T-helper 1 cell treated with Interleukin-12 subunit alpha and Interleukin-12 subunit beta and Interleukin-4 antibody, amounts not matched to agents 30 ng/mL and 1 ng/mL, for 36 hours (primary cell): Measurements from ENCODE around the gene EZR. TPM values are rescaled to one million over a fixed set of nuclear protein-coding genes. Genes with fewer than 3 reads are reported as not detected.

ENCODE experiments used
- intact Hi-C: fragments of 100-400 bp; cut with micrococcal nuclease; formaldehyde crosslinking; loops from one replicate; pipeline ENCODE4 v1.15.1; 2024
- total RNA-seq: library from RNA; stranded (reverse); gene quantifications from 2 replicates; pipeline ENCODE4 v1.2.3, GENCODE V29; 2022

The EZR gene
- total RNA-seq, 1 donor from 2014 or later: 236 TPM

DNA sequence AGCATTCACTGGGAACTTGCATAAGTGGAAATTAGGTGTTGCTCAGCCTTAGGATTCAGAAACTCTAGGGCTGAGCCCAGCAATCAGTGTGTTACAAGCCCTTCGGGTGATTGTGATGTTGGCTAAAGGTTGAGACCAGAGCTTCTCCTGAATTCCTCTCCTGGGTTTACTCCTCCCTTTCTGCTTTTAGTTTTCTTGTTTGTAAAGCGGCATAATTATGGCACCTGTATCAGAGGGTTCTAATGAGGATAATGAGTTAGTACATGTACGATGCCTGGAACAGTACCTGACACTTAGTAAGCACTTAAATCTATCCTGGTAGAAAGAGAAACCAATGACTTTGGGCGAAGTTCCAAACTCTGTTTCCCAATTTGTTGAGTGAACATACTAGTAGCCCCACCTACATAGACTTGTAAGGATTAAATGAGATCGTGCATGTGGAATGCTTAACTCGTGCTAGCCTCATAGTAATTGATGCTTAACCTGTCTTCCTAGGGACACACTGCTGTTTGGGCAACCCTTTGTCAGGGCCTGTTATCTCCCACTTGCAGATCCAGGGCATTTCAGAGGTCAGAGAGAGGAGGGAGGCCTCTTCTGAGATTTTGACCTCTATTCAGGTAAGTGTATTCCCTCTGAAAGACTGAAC lies 932 bp upstream of the EZR start:
- intact Hi-C loops: loop anchor here (1.0 to 2.0 kb wide), 3 partner anchors 49 to 243 kb away; no protein-coding TSS in a partner anchor

DNA sequence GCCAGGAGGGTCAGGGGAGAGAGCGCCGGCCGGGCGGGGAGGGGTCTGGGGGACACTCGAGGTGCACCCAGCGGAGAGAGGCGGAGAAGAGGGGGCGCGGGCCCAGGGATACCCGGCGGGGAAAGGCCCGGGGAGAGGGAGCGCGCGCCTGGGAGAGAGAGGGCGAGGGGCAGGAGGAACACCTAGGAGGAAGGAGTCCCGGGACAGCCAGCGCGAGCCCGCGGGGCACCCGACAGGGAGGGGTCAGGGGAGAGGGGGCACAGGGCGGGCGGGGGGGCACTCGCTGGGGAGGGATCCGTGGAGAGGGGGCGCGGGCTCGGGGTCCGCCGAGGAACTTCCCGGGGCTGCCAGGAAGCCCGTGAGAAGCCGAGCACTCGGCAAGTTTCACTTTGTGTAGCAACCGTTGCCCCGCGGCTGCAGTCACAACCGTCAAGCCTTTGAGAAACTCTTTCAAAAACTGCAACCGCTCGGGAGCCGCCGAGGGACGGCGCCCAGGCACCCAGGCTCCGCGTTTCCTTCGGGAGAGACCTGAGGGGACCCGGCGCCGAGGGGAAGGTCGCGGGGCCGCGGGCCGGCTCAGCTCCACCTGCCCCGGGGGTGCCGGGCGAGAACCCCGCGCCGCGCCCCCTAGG lies 471 bp downstream of the EZR start:
- intact Hi-C loops: loop anchor here (1.0 to 2.0 kb wide), 5 partner anchors 32 to 244 kb away; no protein-coding TSS in a partner anchor

DNA sequence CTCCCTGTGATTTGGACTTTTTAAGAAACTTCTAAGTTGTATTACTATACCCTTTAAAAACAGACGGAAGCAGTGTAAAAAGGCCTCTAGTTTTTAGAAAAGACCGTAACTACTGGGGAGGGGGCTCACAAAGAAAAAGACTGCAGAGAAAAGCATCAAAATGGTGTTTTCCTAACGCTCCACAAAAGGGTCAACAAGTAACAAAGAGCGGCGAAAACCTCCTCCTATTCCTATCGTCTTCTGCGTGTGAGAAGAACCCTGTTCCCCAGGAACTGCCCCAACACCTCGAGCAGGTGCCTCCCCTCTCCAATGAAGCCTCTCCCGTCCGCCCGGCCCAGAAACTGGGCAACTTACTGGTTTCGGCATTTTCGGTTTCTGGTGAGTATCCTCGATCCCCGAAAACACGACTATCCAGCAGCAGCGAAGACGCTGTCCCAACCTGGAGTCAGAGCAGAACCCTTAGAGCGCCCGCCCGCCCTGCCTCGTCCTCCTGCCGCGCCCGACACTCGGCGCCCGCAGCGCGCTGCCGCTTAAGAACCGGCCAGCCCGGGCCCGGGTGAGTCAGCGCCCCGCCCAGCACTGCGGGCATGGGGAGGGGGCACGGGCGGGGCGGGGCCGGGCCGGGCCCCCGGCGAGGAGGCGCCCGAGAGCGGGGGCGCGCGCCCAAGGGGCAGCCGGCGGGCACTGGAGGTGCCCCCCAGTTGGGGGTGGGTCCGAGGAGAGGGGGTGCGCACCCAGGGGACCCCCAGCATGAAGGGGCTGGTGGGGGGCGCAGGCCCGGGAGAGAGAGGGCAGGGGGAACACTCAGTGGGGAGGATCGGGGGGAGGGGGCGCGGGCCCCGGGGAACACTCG lies 1.2 kb downstream of the EZR start:
- intact Hi-C loops: loop anchor here (1.0 to 2.0 kb wide), 8 partner anchors 29 to 289 kb away; no protein-coding TSS in a partner anchor

DNA sequence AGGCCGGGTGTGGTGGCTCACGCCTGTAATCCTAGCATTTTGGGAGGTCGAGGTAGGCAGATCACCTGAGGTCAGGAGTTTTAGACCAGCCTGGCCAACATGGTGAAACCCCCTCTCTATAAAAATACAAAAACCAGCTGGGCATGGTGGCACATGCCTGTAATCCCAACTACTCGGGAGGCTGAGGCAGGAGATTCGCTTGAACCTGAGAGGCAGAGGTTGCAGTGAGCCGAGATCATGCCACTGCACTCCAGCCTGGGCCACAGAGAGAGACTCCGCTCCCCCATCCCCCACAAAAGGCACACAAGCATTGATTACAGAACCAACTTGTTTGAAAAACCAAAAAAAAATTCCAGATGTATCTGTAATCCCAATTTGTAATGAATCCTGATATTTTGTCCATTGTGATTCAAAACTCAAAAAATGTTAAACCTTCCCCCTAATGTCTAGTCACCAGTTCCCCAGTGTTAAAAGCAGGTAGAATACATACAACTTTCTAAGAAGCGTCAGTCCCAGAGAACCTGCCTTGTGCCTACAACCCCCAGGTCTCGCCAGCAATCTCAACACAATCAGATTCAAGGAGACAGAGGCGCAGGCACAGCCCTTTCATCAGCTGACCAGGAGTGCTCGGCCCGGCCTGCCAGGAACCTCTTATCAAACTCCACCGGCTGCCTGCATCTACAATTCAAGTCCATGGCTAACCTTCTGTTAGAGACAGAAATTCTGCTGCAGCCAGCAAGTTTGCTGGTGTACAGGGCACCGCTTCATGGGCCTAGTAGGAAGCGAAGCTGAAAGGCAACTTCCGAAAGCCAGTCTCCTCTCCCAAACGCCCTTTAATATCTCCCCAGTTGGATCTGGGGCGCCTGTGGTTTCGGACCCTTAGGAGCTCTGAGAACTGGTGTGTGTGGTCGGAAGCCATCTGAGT lies 2.1 kb downstream of the EZR start:
- intact Hi-C loops: loop anchor here (1.0 to 2.0 kb wide), 4 partner anchors 28 to 290 kb away; no protein-coding TSS in a partner anchor

DNA sequence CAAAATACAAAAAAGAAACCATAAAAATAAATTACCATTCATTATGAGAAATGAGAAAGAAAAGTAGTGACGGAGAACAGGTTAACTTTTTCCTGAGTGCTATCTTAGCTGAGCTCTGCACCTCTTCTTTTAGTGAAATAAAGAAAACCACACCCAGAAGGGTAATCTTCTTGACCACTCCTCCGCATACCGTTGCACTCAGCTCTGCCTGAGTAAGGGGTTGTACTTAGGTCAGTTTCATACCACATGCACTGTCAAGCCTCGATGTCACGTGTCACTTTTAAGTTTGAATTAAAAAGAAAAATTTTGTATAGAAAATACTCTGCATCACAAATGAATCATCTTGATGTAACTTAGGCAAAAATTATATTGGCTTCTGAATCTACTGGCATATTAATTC lies 2.8 kb downstream of the EZR start:
- intact Hi-C loops: loop anchor here (2.0 kb wide), 3 partner anchors 96 to 290 kb away; no protein-coding TSS in a partner anchor

DNA sequence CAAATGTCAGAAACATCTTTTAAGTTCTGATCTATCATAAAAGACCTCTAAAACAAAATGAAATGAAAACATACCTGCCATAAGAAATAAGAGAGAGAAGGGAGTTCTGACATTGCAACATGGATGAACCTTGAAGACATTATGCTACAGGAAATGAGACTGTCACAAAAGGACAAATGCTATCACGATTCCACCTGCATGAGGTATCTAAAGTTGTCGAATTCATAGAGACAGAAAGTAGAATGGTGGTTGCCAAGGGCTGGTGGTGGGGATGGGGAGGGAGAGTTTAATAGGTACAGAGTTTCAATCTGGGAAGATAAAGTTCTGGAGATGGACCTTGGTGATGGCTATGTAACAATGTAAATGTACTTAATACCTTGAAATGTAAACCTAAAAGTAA lies 3.3 kb downstream of the EZR start:
- intact Hi-C loops: loop anchor here (2.0 kb wide), 4 partner anchors 95 to 291 kb away; no protein-coding TSS in a partner anchor

DNA sequence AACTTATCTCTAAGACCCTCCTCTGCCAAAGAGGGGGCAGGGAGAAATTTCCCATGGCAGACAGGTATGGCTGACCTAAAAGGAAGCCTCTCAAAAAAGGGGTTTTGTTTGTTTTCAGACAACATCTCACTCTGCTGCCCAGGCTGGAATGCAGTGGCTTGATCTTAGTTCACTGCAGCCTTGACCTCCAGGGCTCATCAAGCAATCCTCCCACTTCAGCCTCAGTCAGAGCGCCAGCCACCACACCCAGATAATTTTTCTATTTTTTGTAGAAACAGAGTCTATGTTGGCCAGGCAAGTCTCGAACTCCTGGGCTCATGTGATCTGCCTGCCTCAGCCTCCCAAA lies 3.8 kb downstream of the EZR start:
- intact Hi-C loops: loop anchor here (2.0 kb wide), 1 partner anchor 183 kb away; no protein-coding TSS in a partner anchor

DNA sequence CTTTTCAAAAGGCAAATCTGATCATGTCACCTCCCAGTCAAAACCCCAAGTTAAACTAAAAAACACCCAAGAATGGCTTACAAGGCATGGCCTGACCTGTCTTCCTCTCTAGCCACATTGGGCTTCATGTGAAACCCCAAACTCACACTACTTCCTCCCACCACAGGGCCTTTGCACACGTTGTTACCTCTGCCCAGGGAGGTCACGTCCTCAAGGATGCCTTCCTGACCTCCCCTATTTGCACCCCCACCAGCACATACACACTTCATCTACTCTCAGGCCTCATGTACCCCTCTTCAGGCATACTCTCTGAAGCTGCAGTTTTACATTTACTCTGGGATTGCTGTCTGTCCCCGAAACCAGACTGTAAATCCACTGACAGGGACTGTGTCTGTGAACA lies 6.1 kb downstream of the EZR start:
- intact Hi-C loops: no loop called here

DNA sequence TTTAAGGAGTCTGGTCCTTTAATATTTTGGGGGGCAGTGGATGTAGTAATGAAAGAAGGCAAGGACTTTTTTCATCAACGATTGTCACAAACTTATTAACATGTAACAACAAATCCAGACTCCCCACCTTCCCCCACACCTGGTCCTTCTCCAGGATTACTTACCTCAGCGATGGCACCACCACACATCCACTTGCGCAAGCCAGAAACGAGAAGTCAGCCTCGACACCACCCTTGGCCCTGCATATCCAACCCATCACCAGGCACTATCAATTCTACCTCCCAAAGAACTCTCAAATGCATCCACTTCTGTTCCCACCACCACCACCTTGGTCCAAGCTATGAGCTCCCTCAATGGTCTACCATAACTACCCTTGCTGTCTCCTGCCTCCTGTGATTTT lies 6.6 kb downstream of the EZR start:
- intact Hi-C loops: no loop called here

DNA sequence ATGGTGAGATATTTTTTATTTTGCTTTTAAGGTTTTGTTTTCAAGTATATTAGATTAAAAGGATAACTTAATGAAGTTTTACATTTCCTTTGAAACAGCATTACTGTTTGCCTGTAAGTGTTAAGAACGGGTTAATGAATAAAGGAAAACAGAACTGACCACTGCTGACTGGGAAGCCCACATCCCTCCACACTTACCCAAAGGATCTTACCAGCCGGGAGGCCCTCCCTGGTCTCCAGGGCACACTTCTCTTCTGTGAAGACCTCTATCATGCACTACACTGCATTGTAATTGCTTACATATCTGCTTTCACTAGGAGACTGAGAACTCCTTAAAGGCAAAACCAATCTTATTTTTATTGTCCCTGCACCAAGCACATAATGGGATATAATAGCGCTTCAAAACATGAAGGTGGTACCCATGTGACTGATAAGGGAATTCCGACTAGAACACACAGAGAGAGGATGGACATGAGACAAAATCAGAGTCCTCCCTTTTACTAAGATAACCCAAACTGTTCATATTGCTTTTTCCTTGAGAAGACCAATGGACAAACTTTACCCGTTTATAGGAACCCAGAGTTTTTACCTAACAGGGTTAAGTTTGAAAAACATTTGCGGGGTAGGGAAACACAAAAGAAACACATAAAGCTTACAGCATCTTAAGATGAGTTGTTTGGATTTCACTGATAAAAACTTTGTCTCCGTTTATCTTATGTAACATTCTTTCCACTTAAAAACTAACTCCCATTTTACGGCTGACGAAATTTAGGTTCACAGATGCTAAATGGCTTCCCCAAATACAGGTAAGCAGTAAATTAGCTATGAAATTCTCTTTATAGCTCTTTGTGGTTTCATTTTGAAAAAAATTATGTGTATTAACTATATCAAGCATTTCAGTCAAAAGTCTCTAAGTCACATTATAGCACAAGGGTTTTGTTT lies 8.7 kb downstream of the EZR start:
- intact Hi-C loops: no loop called here

DNA sequence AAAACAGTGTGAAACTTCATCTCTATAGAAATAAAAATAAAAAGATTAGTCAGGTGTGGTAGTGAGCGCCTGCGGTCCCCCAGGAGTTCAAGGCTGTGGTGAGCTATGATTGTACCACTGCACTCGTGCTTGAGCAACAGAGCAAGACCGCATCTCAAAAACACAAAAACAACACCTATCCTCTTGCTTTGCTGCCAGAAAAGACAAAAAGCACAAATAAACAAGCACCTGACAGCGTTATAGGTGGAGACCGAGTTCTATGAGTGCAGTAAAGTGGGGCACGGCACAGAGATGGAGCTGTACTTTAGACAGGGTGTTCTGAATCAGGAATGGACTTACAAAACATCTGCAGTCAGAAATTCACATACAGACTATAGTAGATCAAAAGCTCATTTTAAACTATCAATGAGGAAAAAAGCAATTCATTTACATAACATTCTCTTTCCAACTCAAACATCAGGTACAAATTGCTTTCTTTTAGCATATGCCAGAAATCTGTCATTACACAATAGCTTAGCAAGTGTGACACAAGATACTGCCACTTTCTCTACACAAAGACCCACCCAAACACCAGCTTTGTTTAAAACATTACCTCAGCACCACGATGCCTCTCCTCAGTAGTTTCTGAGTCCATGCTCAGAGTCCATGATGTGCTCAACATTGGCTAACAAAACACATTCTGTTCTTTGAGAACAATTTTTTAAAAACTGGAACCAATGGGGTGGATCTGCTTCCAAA lies 10.1 kb downstream of the EZR start:
- intact Hi-C loops: no loop called here

DNA sequence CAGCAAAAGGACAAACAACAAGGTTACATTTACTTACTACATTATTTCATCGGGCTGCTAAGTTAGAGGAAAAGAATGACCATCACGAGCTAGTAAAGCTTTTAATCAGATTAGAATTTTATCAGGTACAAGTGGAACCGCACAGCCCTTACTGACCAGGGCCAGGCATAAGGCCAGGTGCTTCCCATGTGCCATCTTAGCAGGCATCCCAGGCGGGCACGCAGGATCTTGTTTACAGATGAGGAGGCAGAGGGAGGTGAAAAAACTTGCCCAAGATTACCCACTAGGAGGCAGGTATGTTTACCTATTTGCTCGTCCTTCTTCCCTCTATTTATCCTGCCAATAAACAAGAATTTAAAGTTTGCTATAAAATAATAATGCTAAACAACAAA lies 10.7 kb downstream of the EZR start:
- intact Hi-C loops: no loop called here

DNA sequence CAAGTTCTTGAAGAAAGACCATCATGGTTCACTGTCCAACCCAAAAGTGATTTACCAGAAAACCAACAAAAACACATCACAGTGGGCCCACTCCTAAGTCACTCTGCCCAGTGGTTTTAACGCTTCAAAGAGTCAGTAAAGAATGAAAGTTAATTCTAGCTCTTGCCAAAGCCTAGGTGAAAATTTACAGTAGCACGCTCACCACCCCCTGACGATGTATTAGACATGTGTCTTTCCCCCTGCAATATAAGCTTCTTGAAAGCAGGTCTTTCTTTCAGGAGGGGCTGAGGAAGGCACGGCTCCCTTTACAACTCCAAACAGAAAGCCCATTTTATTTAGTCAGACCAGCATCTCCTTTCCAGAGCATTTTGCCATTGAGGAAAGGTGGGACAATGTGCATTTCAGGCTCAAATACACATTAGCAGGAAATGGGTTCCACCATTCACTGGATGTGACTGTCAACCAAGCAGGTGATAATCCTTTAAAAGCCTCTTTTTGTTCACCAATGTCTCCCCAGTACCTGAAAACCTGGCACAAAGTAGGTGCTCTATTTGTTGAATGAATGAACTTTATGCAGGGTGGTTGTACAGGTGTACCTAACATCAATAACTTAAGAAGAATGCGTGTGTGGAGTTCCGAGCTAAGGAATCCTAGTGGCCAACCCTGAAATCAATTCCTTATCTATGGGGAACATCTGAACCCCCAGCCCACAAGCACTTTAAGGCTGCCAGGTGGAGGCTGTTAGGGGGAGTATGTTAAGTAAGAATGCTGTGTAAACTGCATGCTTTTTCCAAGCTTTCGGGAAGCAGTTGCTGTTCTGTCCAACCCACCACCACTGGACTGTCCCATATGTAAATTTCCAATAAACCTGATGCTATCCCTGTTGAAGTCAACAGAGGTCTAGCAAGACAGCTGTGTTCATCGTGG lies 11.4 kb downstream of the EZR start:
- intact Hi-C loops: no loop called here

DNA sequence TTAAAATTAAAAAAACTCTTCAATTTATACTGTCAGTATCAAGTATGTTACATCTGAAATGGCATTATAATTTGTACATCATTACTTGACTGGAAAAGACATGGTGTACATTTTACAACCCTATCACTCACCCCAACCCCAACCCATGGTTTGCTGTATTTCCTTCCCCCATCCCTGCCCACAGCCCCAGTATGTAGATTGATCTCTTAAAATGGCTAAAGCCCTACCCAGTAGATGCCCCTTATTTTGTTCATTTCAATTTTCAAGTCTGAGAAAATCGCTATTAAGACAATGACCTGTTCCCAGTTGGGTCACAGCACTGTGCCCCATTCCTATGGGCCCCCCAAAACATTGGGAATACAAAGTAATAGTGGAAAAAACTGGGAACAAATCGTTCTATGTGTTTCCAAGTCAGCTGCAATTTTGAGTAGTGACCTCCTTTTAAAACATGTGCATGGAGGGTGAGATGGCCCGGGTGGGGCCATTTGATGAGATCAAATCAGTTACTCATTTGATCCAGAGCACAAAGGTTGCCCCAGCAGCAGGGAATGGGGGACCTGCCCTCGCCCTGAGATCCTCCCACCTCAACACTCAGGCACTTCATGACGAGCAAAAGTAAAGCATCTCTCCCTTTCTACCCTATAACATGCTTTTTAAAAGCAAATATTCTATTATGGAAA lies 13.3 kb downstream of the EZR start:
- intact Hi-C loops: no loop called here

DNA sequence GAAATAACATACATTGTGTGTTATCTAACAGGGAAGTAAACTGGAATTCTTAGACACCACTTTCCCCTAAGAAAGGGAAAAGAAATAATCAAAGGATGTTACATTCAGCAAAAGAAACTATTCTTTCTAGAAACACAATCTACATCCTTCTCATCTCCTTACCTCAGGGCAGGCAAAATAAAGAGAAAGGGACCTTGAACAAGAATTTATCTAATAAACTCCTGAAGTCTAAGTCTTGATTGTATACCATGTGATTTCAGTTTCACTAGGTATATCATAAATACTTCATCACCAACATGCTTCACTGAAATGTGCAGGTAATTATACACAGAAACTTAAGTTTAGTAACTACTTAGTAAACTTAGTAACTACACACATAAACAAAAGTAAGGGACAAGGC lies 15.0 kb downstream of the EZR start:
- intact Hi-C loops: loop anchor here (1.0 to 5.0 kb wide), 2 partner anchors 10 to 82 kb away; no protein-coding TSS in a partner anchor

DNA sequence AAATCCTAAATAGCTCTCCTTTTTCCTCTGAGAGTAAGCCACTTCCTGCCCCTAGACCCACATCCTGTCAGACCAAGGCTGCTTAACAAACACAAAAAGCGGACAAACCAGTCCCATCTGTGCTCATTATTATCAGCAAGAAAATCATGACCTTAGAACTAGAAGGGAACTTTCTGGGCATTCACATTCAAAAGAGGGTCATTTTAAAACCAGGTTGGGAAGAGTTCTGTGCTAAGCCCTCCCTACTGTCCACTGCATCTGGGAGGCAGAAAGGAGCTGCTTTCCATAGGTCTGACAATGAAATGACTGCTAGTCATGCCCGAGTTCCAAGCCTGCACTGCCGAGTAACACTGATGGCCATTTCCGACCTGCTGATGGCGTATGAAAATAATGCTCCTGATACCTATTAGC lies 15.4 kb downstream of the EZR start:
- intact Hi-C loops: loop anchor here (1.0 to 5.0 kb wide), 3 partner anchors 11 to 81 kb away; no protein-coding TSS in a partner anchor

DNA sequence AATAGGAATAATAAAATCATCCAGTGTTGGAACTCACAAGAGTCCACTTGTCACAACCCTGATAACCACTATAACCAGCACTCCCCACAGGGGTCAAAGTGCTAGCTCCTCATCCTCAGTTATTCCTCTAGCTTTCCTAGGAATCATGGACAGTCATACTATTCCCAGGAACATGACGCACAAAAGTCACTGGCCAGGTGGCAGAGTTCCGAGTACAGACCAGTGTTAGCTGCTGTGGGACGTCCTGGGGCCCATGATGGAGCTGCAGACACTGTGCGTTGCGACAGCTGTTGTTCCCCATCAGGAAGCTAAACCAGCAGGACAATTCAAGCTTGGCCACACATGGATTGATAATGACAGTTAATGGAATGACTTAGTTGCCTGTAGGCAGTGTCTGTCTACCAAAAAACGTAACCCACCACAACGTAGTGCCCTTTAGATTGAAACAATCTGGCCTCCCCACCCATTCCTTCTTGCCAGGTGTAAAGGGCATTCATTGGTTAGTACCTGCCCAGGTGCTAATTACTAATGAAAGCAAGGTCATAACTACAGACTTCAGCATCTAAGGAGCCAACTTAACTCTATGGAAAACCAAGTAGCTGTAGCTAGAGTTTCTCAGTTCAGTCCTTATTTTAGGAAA lies 17.4 kb downstream of the EZR start:
- intact Hi-C loops: loop anchor here (5.0 kb wide), 1 partner anchor 79 kb away; no protein-coding TSS in a partner anchor
